GM12864 (cell line): Measurements from ENCODE around the gene ANKRD44.

Experiments used
- DNase-seq: peaks from one replicate; pipeline ENCODE4 v3.0.0-alpha.2; 2011; ENCODE audit warnings: low read depth
- H3K4me3 ChIP-seq: 2 replicates; pipeline ENCODE4 v1.5.1; 2011; ENCODE audit warnings: mild to moderate bottlenecking, low read depth, low read length, control low read depth
- CTCF ChIP-seq: IDR thresholded peaks from 2 replicates; pipeline ENCODE4 v1.5.1; 2011; ENCODE audit warnings: low read depth, mild to moderate bottlenecking, moderate library complexity, low read length, control low read depth, inconsistent platforms; ENCODE audit errors: missing control alignments

ANKRD44 gene

GRCh38 chr2:196944570-196944969 is 366.0 kb downstream of the ANKRD44 start:
- DNase-seq: peak; percentile 60

GRCh38 chr2:196941398-196942078 is 369.0 kb downstream of the ANKRD44 start:
- TF ChIP-seq CTCF: no peak
- no peak for DNase-seq
- H3K4me3 ChIP-seq: no peak overlapping the region

More at GRCh38 chr2:196944570-196944969, 366.0 kb downstream of the ANKRD44 start:
- no peak for TF ChIP-seq CTCF
- H3K4me3 ChIP-seq: no peak overlapping the region

GRCh38 chr2:196939371-196939770 is 371.2 kb downstream of the ANKRD44 start:
- TF ChIP-seq CTCF: no peak
- DNase-seq: no peak
- H3K4me3 ChIP-seq: no peak overlapping the region
